Hepatocyte (in vitro differentiated cells): ENCODE measurements around the gene DIPK1A.

ENCODE experiments used
- EZH2 ChIP-seq: fragments of 200-600 bp; sonication (generic); IDR thresholded peaks from 2 replicates; pipeline ENCODE4 v1.6.1; 2016; ENCODE audit warnings: antibody characterized with exemption, mild to moderate bottlenecking, borderline replicate concordance
- TF ChIP-seq, protein P1 (sequence below): fragments of 200-600 bp; sonication (generic); IDR thresholded peaks from 2 replicates; pipeline ENCODE4 v1.5.1; 2016; ENCODE audit warnings: antibody characterized with exemption, mild to moderate bottlenecking; ENCODE audit not compliant: poor library complexity

DNA sequence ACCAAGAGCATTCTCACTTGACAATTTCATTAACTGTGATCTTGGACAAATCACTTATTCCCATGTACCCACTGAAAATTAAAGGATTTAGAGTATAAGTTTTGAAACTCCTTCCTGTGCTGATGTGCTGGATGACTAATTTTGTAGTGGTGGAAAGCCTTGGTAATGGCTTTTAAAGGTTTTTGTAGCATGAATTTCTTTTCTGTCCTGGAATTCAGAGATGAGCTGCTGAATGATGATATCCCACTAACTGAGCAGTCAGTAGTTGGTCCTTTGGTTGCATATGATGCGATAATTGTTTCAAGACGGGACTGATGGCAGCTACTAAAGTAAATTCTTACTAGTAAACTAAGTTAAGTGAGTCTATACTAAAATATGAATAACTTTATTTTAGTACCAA, 124.2 kb downstream of the DIPK1A start:
- TF ChIP-seq, protein P1, sequence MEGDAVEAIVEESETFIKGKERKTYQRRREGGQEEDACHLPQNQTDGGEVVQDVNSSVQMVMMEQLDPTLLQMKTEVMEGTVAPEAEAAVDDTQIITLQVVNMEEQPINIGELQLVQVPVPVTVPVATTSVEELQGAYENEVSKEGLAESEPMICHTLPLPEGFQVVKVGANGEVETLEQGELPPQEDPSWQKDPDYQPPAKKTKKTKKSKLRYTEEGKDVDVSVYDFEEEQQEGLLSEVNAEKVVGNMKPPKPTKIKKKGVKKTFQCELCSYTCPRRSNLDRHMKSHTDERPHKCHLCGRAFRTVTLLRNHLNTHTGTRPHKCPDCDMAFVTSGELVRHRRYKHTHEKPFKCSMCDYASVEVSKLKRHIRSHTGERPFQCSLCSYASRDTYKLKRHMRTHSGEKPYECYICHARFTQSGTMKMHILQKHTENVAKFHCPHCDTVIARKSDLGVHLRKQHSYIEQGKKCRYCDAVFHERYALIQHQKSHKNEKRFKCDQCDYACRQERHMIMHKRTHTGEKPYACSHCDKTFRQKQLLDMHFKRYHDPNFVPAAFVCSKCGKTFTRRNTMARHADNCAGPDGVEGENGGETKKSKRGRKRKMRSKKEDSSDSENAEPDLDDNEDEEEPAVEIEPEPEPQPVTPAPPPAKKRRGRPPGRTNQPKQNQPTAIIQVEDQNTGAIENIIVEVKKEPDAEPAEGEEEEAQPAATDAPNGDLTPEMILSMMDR, result no peak
- no peak for TF ChIP-seq EZH2
